ENCODE data around the gene TSEN54.

TSEN54 gene

DNA sequence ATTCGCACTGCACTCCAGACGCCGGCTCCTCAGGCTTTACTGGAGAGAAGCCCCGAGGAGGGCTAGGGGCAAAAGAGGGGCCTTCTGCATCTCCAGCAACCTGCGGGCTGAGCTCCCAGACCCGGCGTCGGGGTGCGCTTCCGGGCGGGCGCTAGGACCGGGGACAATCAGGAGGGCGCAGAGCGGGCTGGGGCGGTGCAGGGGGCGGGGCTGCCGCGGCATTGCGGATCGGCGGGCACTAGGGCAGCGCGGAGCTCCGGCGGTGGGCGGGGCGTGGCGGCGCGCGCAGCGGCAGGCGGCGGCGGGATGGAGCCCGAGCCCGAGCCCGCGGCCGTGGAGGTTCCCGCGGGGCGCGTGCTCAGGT, at the start of gene TSEN54:
Gene TSEN54 (plus strand): TSS at position 274 of the 364 bp plus-strand sequence. CDS start 33 bp downstream, at position 307.
- peak within 1 kb of the TSS; percentile 66 for H3K4me3 ChIP-seq (ENCODE audit: control insufficient read depth, low read depth, low read length)
- peak; percentile 76 for DNase-seq (ENCODE audit: low read depth)
- TF ChIP-seq CTCF (conservative IDR thresholded peaks at IDR 0.05; ENCODE audit: control insufficient read depth, insufficient read depth, low read depth, low read length), result no peak

GRCh38 chr17:75468291-75468754, 48.0 kb upstream of the TSEN54 start:
- no peak overlapping the region for H3K4me3 ChIP-seq (ENCODE audit: control insufficient read depth, low read depth, low read length)
- no peak for TF ChIP-seq CTCF (conservative IDR thresholded peaks at IDR 0.05; ENCODE audit: control insufficient read depth, insufficient read depth, low read depth, low read length)
- no peak for DNase-seq (ENCODE audit: low read depth)

- H3K4me3 ChIP-seq (ENCODE audit: control insufficient read depth, low read depth, low read length), result no peak overlapping the region
- no peak for TF ChIP-seq CTCF (conservative IDR thresholded peaks at IDR 0.05; ENCODE audit: control insufficient read depth, insufficient read depth, low read depth, low read length)
- no peak for DNase-seq (ENCODE audit: low read depth)
Observed at GRCh38 chr17:75468779-75469373, 47.5 kb upstream of the TSEN54 start.

- H3K4me3 ChIP-seq (ENCODE audit: control insufficient read depth, low read depth, low read length), result no peak overlapping the region
- TF ChIP-seq CTCF (conservative IDR thresholded peaks at IDR 0.05; ENCODE audit: control insufficient read depth, insufficient read depth, low read depth, low read length), result no peak
- no peak for DNase-seq (ENCODE audit: low read depth)
Observed at GRCh38 chr17:75471207-75471606, 45.1 kb upstream of the TSEN54 start.

- H3K4me3 ChIP-seq (ENCODE audit: control insufficient read depth, low read depth, low read length), result no peak overlapping the region
- no peak for TF ChIP-seq CTCF (conservative IDR thresholded peaks at IDR 0.05; ENCODE audit: control insufficient read depth, insufficient read depth, low read depth, low read length)
- DNase-seq (ENCODE audit: low read depth), result no peak
Observed at GRCh38 chr17:75472119-75472518, 44.2 kb upstream of the TSEN54 start.

GRCh38 chr17:75473246-75473645, 43.1 kb upstream of the TSEN54 start:
- no peak for DNase-seq (ENCODE audit: low read depth)
- H3K4me3 ChIP-seq (ENCODE audit: control insufficient read depth, low read depth, low read length), result no peak overlapping the region
- no peak for TF ChIP-seq CTCF (conservative IDR thresholded peaks at IDR 0.05; ENCODE audit: control insufficient read depth, insufficient read depth, low read depth, low read length)

GRCh38 chr17:75474736-75475135, 41.6 kb upstream of the TSEN54 start:
- H3K4me3 ChIP-seq (ENCODE audit: control insufficient read depth, low read depth, low read length), result no peak overlapping the region
- TF ChIP-seq CTCF (conservative IDR thresholded peaks at IDR 0.05; ENCODE audit: control insufficient read depth, insufficient read depth, low read depth, low read length), result no peak

More at GRCh38 chr17:75474736-75475135, 41.6 kb upstream of the TSEN54 start:
- no peak for DNase-seq (ENCODE audit: low read depth)

Data from fibroblast of mammary gland (primary cell).